ENCODE measurements around the gene UTS2B.

Gene UTS2B

DNA sequence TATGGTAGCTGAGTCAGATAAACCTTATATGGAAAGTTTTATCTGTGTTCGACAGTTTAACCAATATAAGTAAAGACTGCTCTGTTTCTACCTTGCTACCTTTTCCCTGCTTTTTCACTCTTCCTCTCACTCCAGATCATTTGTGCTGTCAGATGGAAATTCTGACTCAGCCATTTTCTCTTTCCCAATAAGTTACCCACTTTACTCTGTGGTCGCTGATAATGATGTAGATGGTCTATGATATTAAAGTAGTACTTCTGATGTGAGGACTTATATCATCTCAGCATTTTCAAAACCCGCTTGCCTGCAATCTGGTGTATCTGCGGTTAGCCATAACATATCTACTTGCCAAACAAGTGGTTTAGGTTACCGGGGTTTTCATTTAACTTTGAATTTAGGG, 15.0 kb upstream of the UTS2B start:
- no peak overlapping the region for H2BK12ac ChIP-seq (ENCODE audit: low read length)
- no peak for DNase-seq
- no peak overlapping the region for H2AK5ac ChIP-seq (ENCODE audit: low read length)
- no peak overlapping the region for H2BK5ac ChIP-seq (ENCODE audit: low read depth, low read length, poor library complexity)
- H3K4me3 ChIP-seq (ENCODE audit: low read depth, low read length), result no peak overlapping the region
- H3K4ac ChIP-seq (ENCODE audit: low read depth, low read length), result no peak overlapping the region
- no peak overlapping the region for H3K23ac ChIP-seq (ENCODE audit: low read length)
- no peaks in the 10 kb centered on the region for H3K9me3 ChIP-seq (ENCODE audit: insufficient read depth, low read depth, low read length)
- H3K27me3 ChIP-seq (ENCODE audit: insufficient read depth, low read length), result no peaks in the 10 kb centered on the region
- H3K14ac ChIP-seq (ENCODE audit: low read length), result no peak overlapping the region
- no peak overlapping the region for H3K4me2 ChIP-seq (ENCODE audit: low read length)
- H3K4me1 ChIP-seq (ENCODE audit: control insufficient read depth in 1 of 2, insufficient read depth in 2 of 2, low read length in 2 of 2), result peaks cover 0 to 2% of the 10 kb centered on the region in 2 experiments
- no peaks in the 10 kb centered on the region for H3K36me3 ChIP-seq (ENCODE audit: control insufficient read depth in 1 of 2, insufficient read depth in 2 of 2, low read length in 2 of 2)
- no peak overlapping the region for H4K12ac ChIP-seq (ENCODE audit: low read depth, low read length)
- no peak overlapping the region for H3K9ac ChIP-seq (ENCODE audit: low read length)
- H2BK120ac ChIP-seq (ENCODE audit: insufficient read depth, low read length, poor library complexity), result no peak overlapping the region
- H3K18ac ChIP-seq (ENCODE audit: low read length), result no peak overlapping the region
- H3K79me2 ChIP-seq (ENCODE audit: control insufficient read depth, insufficient read depth, low read length, poor library complexity), result no peaks in the 10 kb centered on the region
- no peak overlapping the region for H4K91ac ChIP-seq (ENCODE audit: low read depth, low read length)
- no peak overlapping the region for H3K27ac ChIP-seq (ENCODE audit: low read depth, low read length)
- no peak overlapping the region for H4K8ac ChIP-seq (ENCODE audit: low read depth, low read length)
- no peaks in the 10 kb centered on the region for H3K79me1 ChIP-seq (ENCODE audit: low read length)
- WGBS (ENCODE audit: extremely low coverage, insufficient coverage, insufficient read length), result no CpG with 5 or more reads among the region's 5 CpGs
- no peak overlapping the region for H2AFZ ChIP-seq (ENCODE audit: insufficient read depth, low read length, poor library complexity)

DNA sequence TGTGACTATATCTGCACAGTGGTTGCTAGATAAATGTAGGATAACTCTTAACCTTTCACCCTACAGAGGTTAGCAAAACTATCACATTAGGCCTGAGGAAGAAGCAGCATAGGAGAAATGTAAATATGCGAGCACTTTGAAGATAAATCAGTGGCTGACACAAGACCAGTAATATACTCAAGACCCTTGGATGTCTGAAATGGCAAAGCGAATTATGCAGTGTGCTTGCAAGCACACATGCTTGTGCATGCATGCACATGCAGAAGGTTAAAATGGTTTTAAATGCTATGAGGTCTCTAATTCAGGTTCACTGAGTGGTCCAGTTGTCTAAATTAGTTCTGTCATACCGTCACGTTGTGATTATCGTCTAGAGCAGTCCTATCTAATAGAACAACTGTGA, 13.6 kb upstream of the UTS2B start:
- Histone ChIP-seq H4K8ac (ENCODE audit: low read depth, low read length) (no peak overlapping the region), H3K4ac (ENCODE audit: low read depth, low read length) (no peak overlapping the region), H3K4me1 (ENCODE audit: control insufficient read depth in 1 of 2, insufficient read depth in 2 of 2, low read length in 2 of 2) (peaks cover 0 to 2% of the 10 kb centered on the region in 2 experiments), H3K18ac (ENCODE audit: low read length) (no peak overlapping the region), H2BK5ac (ENCODE audit: low read depth, low read length, poor library complexity) (no peak overlapping the region), H3K4me2 (ENCODE audit: low read length) (no peak overlapping the region), H3K14ac (ENCODE audit: low read length) (no peak overlapping the region), H3K23ac (ENCODE audit: low read length) (no peak overlapping the region), H3K4me3 (ENCODE audit: low read depth, low read length) (no peak overlapping the region), H3K27me3 (ENCODE audit: insufficient read depth, low read length) (no peaks in the 10 kb centered on the region), H3K79me1 (ENCODE audit: low read length) (no peaks in the 10 kb centered on the region), H2BK120ac (ENCODE audit: insufficient read depth, low read length, poor library complexity) (no peak overlapping the region), H3K27ac (ENCODE audit: low read depth, low read length) (no peak overlapping the region), H3K36me3 (ENCODE audit: control insufficient read depth in 1 of 2, insufficient read depth in 2 of 2, low read length in 2 of 2) (no peaks in the 10 kb centered on the region), H3K79me2 (ENCODE audit: control insufficient read depth, insufficient read depth, low read length, poor library complexity) (no peaks in the 10 kb centered on the region), H2AK5ac (ENCODE audit: low read length) (no peak overlapping the region), H2BK12ac (ENCODE audit: low read length) (no peak overlapping the region), H4K91ac (ENCODE audit: low read depth, low read length) (no peak overlapping the region), H3K9me3 (ENCODE audit: insufficient read depth, low read depth, low read length) (no peaks in the 10 kb centered on the region), H4K12ac (ENCODE audit: low read depth, low read length) (no peak overlapping the region), H3K9ac (ENCODE audit: low read length) (no peak overlapping the region), H2AFZ (ENCODE audit: insufficient read depth, low read length, poor library complexity) (no peak overlapping the region)
- no CpG with 5 or more reads among the region's 5 CpGs for WGBS (ENCODE audit: extremely low coverage, insufficient coverage, insufficient read length)
- no peak for DNase-seq

DNA sequence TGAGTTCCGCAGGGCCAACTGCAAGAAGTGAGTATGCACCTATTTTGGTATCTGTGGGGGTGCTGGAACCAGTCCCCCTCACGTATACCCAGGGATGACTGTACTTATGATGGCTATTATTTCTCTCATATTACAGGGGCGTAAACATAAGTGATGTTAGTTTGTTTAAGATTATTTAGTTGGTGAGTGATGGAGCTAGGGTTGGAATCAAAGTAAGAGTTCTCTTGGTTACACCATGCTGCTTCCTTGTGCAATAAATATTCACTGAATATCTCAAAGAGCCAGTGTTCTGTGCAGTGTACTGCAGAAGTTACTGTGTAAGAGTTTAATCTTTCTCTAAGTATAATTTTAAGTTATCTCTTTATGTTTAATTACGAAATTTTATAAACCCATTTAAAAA, 12.8 kb upstream of the UTS2B start:
- no peaks in the 10 kb centered on the region for H3K36me3 ChIP-seq (ENCODE audit: control insufficient read depth in 1 of 2, insufficient read depth in 2 of 2, low read length in 2 of 2)
- H4K8ac ChIP-seq (ENCODE audit: low read depth, low read length), result no peak overlapping the region
- no peaks in the 10 kb centered on the region for H3K79me1 ChIP-seq (ENCODE audit: low read length)
- H3K9me3 ChIP-seq (ENCODE audit: insufficient read depth, low read depth, low read length), result no peaks in the 10 kb centered on the region
- H2BK120ac ChIP-seq (ENCODE audit: insufficient read depth, low read length, poor library complexity), result no peak overlapping the region
- no peak overlapping the region for H3K18ac ChIP-seq (ENCODE audit: low read length)
- H2BK5ac ChIP-seq (ENCODE audit: low read depth, low read length, poor library complexity), result no peak overlapping the region
- H3K4me1 ChIP-seq (ENCODE audit: control insufficient read depth in 1 of 2, insufficient read depth in 2 of 2, low read length in 2 of 2), result peaks cover 0 to 2% of the 10 kb centered on the region in 2 experiments
- no CpG with 5 or more reads among the region's 4 CpGs for WGBS (ENCODE audit: extremely low coverage, insufficient coverage, insufficient read length)
- H3K9ac ChIP-seq (ENCODE audit: low read length), result no peak overlapping the region
- H3K14ac ChIP-seq (ENCODE audit: low read length), result no peak overlapping the region
- H3K23ac ChIP-seq (ENCODE audit: low read length), result no peak overlapping the region
- no peak overlapping the region for H3K4me3 ChIP-seq (ENCODE audit: low read depth, low read length)
- no peak overlapping the region for H3K4ac ChIP-seq (ENCODE audit: low read depth, low read length)
- H4K91ac ChIP-seq (ENCODE audit: low read depth, low read length), result no peak overlapping the region
- no peak overlapping the region for H2AFZ ChIP-seq (ENCODE audit: insufficient read depth, low read length, poor library complexity)
- no peak overlapping the region for H3K4me2 ChIP-seq (ENCODE audit: low read length)
- H2AK5ac ChIP-seq (ENCODE audit: low read length), result no peak overlapping the region
- no peaks in the 10 kb centered on the region for H3K79me2 ChIP-seq (ENCODE audit: control insufficient read depth, insufficient read depth, low read length, poor library complexity)
- no peaks in the 10 kb centered on the region for H3K27me3 ChIP-seq (ENCODE audit: insufficient read depth, low read length)
- no peak overlapping the region for H3K27ac ChIP-seq (ENCODE audit: low read depth, low read length)
- H2BK12ac ChIP-seq (ENCODE audit: low read length), result no peak overlapping the region
- no peak for DNase-seq
- no peak overlapping the region for H4K12ac ChIP-seq (ENCODE audit: low read depth, low read length)

DNA sequence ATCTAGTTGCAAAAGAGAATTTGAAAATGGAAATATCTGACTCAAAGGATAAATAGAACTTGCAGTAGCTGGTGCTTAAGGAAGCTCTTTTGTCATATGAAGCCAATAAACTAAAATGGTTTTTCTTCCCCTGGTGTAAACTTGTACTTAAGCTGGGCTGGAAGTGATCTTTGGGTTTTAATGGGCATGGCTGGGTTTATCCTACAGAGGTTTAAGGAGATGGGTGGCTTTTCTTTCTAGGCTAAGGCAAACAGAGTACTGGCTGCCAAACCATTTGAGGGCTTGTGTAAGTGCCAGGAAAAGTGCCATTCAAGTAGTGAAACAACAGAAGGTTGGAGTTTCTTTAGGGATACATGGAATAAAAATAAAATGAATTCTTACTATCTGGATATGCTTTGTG, 12.1 kb upstream of the UTS2B start:
- H3K4me1 ChIP-seq (ENCODE audit: control insufficient read depth in 1 of 2, insufficient read depth in 2 of 2, low read length in 2 of 2), result peaks cover 0 to 2% of the 10 kb centered on the region in 2 experiments
- H2BK12ac ChIP-seq (ENCODE audit: low read length), result no peak overlapping the region
- H3K79me1 ChIP-seq (ENCODE audit: low read length), result no peaks in the 10 kb centered on the region
- no peak overlapping the region for H2BK5ac ChIP-seq (ENCODE audit: low read depth, low read length, poor library complexity)
- H3K4me3 ChIP-seq (ENCODE audit: low read depth, low read length), result no peak overlapping the region
- no peak overlapping the region for H3K4me2 ChIP-seq (ENCODE audit: low read length)
- no peak overlapping the region for H3K14ac ChIP-seq (ENCODE audit: low read length)
- H4K8ac ChIP-seq (ENCODE audit: low read depth, low read length), result no peak overlapping the region
- no peak overlapping the region for H3K4ac ChIP-seq (ENCODE audit: low read depth, low read length)
- H3K18ac ChIP-seq (ENCODE audit: low read length), result no peak overlapping the region
- no peak overlapping the region for H2BK120ac ChIP-seq (ENCODE audit: insufficient read depth, low read length, poor library complexity)
- no peaks in the 10 kb centered on the region for H3K27me3 ChIP-seq (ENCODE audit: insufficient read depth, low read length)
- no peak overlapping the region for H3K9ac ChIP-seq (ENCODE audit: low read length)
- DNase-seq, result no peak
- H3K36me3 ChIP-seq (ENCODE audit: control insufficient read depth in 1 of 2, insufficient read depth in 2 of 2, low read length in 2 of 2), result no peaks in the 10 kb centered on the region
- no peaks in the 10 kb centered on the region for H3K79me2 ChIP-seq (ENCODE audit: control insufficient read depth, insufficient read depth, low read length, poor library complexity)
- H2AFZ ChIP-seq (ENCODE audit: insufficient read depth, low read length, poor library complexity), result no peak overlapping the region
- no peak overlapping the region for H3K23ac ChIP-seq (ENCODE audit: low read length)
- H4K12ac ChIP-seq (ENCODE audit: low read depth, low read length), result no peak overlapping the region
- no peaks in the 10 kb centered on the region for H3K9me3 ChIP-seq (ENCODE audit: insufficient read depth, low read depth, low read length)
- H3K27ac ChIP-seq (ENCODE audit: low read depth, low read length), result no peak overlapping the region
- H4K91ac ChIP-seq (ENCODE audit: low read depth, low read length), result no peak overlapping the region
- H2AK5ac ChIP-seq (ENCODE audit: low read length), result no peak overlapping the region
